GOT3 (cell line): ENCODE results near the gene ATP12A.
"Not testable (repeated sequence)": the region's sequence is repeated elsewhere in the genome, so short reads cannot be mapped to it uniquely, and the experiment has no call there.

Experiments
- DNase-seq: peaks from one replicate; lab custom pipeline; 2025; ENCODE audit warnings: mixed read lengths; lab: John Stamatoyannopoulos, UW

The ATP12A gene

DNA sequence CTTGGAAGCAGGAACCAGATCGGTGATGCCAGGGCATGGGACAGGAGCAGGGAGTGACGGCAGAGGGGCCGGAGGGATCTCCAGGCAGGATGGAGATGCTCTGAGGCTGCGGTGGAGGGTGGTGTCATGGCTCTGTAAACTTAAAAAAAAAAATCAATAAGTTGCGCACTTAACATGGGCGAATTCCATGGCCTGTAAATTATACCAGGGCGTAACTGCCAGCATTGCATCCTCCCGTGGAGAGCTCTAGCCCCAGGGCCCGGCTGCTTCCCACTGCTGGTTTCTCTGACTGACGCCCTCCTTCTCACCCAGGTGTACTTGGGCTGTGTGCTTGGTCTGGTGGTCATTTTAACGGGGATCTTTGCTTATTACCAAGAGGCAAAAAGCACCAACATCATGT, 8.7 kb downstream of the ATP12A start:
- no peak for DNase-seq

DNA sequence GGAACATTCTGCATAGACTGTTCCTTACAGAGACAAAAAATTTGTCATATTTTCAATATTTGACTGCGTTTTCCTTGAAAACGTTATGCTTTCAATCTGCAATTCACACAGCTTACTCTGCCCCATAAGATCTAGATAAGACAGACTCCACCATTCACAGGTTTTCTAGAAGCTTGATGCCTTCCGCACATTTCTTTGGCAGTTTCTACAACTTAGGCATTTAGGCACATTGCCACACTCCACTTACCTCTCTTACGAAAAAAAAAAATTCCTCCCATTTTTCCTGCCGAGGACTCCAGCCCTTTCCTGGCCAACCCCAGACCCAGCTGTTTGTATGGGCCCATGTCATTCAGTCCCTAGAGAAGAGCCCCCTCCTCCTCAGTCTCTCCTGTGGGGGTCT, 11.2 kb downstream of the ATP12A start:
- DNase-seq = no peak

DNA sequence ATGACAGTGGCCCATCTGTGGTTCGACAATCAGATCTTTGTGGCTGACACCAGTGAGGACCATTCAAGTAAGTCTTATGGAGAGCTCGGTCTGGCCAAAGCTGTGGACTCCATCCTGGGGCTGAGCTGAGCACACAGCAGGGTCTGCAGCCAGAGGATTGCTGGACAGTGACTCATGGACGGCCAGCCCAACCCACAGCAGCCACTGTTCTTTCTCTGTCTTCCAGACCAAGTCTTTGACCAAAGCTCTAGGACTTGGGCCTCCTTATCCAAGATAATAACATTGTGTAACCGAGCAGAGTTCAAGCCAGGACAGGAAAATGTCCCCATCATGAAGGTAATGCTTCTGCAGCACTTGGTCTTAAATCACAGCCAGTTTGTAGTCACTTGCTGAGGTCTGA, 12.4 kb downstream of the ATP12A start:
- no peak for DNase-seq

DNA sequence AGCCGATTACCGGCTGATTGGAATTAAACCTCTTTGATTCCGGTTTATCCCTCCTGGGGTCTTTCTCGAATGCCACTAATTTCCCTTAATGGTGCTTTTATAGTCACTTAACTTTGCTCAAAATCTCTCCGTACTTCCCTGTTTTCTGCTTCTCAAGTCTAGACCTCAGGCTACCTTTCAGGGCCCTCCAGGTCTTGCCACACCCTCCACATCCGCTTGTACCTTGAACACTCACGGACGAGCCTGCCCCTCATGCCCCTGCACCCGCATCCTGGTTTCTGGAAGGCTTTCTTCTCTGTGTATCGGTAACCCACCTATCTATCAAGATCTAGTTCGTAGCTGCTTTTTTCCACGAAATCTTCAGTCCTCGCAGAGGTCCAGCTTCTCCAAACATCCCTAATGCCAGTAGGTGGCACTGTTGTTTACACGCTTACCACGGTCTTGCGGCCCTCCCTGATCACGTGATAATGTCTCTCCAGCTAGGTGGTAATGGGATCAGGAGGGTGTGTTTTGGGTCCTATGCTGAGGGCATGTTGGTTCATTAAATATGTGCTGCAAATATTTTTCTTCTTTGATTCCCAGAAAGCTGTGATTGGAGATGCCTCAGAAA, 13.8 kb downstream of the ATP12A start:
- DNase-seq = no peak

DNA sequence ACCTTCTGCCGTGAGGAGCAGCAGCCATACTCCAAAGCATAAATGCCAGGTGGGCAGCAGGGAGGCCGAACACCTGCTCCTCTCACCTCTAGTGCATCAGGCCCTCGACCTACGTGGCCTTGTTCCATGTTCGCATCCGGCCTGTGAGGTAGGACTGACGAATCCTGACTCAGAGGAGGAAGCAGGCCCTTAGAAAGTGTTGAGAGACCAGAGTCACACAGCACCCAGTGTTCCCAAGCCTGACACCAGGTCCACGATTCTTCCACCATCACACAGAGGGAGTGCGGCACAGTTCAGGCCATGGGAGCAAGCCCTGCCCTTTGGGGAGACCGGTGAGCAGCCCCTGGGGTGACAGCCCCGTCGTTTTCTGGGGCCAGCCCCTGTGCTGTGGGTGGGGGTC, 14.7 kb downstream of the ATP12A start:
- no peak for DNase-seq

DNA sequence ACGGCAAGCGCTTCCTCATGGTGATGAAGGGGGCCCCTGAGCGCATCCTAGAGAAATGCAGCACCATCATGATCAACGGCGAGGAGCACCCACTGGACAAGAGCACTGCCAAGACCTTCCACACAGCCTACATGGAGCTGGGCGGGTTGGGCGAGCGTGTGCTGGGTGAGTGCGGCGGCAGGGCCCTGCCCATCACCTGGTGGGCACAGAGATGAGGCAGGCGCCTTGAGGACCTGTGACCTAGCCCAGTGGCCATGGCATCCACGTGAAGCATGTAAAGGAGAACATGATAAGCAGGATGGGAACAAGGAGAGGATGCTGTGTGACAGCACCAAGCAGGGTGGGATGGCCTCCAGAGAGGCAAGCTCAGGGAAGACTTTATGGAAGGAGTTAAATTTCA, 18.5 kb downstream of the ATP12A start:
- DNase-seq = no peak

DNA sequence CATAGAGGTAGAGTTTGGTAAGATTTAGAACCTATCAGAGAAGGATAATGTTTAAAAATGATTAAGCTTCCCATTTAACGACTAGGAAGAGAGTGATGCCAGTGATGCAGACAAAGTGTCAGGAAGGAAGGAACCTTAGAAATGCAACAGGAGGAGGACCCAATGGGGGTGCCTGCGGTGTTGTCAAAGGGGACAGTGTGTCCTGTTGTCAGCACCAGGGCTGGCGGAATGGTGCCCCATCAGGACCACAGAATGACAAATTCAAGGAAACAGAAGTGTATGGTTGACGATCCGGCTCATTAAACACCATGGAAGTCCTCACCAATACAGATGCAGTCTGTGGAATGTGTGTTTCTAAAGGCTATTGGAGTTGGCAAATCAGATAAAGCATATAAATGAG, 19.3 kb downstream of the ATP12A start:
- no peak for DNase-seq

DNA sequence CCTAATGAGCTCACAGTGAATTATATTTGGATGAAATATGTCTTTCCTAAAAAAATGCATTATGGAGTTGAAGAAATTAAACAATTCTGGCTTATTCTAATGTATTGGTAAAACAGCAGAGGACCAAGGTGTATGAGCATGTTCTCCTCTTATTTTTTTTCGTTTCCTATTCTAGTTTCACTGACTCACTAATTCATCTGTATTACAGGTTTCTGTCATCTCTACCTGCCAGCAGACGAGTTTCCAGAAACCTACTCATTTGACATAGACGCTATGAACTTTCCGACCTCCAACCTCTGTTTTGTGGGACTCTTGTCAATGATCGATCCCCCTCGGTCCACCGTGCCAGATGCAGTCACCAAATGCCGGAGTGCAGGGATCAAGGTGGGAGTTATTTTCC, 20.3 kb downstream of the ATP12A start:
- no peak for DNase-seq

DNA sequence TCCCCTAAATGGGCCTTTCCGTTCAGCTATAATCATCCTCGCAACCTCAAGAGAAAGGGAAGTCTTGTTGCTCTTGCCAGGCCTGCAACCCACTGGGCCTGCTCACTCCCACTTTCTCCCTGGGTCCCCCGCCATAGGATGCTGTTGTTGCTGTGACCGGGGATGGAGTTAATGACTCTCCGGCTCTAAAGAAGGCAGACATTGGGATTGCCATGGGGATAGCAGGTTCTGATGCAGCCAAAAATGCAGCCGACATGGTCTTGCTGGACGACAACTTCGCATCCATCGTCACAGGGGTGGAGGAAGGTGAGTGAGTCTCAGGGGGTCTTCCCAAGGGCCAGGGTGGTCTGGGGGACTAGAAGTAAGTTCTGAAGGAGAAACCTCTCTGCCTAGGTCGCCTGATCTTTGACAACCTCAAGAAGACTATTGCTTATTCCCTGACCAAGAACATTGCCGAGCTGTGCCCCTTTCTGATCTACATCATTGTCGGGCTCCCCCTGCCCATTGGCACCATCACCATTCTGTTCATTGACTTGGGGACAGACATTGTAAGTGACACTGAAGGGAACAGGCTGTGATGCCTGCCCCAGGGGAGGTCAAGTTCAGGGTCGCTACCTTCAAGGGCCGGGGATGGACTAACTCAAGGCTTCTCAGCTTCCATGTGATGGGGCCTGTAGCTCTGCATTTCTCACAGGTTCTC, 26.8 kb downstream of the ATP12A start:
- DNase-seq = no peak

DNA sequence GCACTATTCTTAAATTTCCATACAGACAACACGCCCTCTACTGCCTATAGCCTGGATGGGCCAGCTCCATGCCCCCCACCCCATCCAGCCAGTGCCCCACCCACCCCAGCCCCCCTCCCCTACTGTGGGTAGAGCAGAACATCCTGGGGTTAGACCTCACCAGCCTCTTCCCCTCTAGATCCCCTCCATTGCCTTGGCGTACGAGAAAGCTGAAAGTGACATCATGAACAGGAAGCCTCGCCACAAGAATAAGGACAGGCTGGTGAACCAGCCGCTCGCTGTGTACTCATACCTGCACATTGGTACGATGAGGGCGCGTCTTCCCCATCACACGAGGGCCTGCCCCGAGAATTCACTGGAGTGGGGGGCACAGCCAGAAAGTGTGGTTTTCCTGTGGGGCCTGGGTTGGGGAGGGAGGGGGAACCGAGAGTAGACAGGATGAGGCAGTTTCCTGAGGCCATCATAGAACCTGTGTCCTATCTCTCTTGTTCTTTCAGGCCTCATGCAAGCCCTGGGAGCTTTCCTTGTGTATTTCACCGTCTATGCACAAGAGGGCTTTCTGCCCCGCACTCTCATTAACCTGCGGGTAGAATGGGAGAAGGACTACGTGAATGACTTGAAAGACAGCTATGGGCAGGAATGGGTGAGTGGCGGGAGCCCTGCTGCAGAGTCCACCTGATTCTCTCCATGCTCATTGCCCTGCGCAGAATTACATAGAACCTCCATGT, 29.1 kb downstream of the ATP12A start:
- no peak for DNase-seq

DNA sequence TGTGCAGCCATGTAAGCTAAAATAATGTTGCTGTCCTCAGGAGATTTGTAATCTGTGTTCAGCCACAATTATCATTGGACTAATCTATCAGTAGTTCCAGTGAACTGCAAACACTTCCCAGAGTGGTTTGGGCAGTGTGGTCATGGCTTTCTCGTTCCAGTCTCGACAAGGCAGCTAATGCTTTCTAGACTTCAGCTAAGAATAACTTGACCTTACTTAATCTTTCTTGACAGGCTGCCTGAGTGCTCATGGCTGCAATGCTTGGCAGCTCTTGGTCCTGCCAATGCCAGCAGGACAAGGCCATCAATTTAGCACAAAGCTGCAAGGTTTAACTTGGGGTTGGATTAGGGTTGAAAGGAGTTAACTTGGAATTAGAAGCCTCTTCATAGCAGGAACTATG, 32.8 kb downstream of the ATP12A start:
- no peak for DNase-seq

DNA sequence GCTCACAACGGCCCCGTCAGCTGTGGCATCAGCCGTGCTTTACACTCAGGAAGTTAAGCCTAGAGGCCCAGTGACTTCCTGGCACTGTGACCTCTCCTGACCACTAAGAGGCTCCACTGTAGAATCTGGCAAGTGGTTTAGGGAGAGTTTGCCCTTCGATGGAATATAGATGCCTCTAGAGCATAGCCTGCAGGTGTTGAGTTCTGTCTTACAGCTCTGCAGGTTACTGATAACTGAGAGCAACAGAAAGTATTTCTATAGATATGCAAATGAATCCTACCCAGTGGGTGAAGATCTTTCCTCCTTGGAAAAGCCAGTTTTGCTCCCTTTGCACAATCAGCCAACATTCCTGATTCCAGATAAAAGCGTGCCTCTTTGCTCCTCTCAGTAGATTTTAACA, 35.8 kb downstream of the ATP12A start:
- DNase-seq = no peak

DNA sequence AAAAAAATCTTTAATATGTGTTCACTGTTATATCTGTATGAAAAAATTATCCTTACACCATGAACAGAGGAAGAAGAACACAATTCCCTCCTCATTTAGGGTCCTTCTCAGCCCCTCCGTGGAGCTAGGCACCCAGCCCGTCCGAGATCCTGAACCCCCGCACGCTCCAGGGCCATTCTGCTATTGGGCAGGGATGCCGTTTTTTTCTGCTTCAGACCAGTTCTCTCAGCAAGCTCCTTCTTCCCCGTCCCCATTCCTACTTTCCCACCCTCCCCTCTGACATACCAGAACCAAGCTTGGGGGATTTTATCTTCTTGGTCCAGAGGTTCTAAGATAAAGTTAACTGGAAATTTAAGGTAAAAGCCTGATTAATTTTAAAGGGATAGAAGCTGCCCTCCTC, 36.2 kb downstream of the ATP12A start:
- no peak for DNase-seq

DNA sequence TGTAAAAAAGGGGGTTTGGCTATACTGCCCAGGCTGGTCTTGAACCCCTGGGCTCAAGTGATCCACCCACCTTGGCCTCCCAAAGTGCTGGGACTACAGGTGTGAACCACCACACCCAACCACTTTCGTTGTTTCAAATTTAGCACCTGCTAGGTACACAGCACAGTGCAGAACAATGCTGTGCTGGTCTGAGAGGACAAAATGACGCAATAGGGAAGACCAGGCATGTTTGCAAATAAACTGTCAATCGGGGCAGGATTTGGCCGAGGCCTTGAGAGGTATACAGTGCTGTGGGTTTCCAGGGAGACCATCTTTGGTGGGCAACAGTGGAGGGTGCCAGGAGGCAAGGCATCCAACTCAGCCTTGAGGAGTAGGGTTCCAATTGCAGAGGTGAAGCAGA, 37.0 kb downstream of the ATP12A start:
- DNase-seq = no peak

DNA sequence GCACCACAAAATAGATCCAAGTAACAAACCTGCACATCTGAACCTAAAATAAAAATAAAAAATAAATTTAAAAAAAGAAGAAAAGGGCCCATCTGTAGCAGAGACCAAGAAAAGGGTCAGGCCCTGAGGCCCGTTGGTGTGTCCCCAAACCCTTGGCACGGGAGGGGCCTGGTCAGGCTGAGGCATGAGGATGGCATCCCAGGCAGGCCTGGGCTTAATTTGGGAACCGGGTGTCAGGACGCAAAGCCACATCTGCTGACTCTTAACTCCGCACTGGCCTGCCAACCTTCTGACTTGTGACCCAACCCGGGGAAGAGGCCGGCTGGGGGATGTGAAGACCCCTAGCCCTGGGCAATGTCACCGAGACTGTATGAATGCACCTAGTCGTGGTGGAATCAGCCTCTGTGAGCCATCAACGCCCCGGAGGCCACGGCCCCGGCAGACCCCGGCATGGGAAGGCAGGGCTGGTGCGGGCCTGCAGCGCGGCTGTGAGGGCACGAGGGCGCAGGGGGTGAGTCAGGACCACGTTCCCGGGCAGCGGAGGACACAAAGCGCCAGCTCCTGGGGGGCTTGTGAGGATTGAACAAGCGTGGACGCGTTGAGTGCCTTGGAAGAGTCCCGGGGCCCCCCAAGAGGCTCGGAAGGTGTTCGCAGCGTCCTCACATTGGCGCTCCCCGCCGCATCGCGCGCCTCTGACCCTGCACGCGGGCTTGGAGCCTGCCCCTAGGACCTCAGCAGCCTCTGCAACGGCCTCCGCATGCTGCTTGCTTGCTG, 38.2 kb downstream of the ATP12A start:
- DNase-seq = no peak

DNA sequence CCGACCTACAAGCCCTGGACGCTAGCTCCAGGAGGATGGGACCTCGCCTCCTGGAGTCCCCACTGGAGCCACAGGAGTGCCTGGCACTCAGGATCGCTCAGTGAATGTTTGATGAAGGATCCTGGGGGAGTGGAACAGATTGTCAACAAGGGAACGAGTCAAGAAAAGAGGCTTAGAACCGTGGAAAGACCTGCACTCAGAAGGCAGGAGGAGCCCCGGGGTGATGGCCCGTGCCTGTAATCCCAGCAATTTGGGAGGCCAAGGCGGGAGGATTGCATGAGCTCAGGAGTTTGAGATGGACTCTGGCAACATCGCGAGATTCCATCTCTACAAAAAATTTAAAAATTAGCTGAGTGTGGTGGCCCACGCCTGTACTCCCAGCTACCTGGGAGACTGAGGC, 38.9 kb downstream of the ATP12A start:
- DNase-seq = no peak

DNA sequence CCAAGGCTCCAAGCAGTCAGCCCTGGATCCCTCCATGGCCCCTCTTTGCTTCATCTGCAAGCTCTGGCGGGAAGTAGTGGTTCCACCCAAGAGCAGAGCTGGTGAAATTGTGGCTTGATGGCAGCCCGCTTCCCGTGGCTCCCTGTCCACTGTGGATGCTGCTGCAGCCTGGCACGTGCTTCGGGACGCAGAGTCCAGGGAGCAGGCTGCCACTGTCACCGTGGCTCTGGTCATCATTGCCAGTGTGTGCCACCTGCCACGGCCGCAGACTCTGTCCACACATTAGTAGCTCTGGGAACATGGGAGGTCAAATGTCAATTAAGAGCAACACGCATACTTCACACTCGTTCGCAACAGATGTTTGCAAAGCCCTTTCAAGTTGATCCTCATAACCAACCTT, 43.0 kb downstream of the ATP12A start:
- DNase-seq = no peak

DNA sequence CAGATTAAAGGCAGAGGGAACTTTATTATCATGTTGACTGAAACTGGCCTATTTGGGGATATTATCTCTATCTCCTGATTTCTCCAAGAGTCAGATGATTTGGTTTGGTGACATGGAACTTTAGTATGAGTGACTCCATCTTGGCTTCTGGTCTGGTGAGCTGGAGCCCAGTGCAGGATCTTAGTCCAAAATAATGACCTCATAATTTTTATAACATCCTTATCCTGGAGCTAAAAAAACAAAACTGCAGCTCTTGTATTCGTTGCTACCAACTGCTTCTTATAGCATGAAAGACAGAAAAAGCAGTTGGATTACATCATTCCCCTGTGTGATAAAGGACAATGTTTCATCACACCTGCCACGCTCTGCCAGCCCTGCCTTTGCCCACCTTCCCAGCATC, 44.5 kb downstream of the ATP12A start:
- DNase-seq = no peak

DNA sequence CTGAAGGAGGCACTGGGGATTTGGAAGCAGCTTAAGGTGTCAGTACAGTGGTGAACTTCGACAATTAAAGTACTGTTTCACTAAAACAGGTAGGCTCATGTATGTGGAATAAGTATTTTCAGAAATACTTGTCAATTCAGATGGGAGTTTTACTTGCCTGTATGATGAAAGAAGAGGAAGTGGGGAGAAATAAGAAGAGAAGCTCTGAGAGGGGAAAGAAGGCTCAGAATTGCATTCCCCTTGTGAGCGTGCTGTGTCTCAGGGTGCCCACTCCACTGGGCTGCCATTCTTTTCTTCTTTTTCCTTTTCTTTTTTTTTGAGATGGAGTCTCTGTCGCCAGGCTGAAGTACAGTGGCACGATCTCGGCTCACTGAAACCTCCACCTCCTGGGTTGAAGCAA, 45.2 kb downstream of the ATP12A start:
- no peak for DNase-seq

DNA sequence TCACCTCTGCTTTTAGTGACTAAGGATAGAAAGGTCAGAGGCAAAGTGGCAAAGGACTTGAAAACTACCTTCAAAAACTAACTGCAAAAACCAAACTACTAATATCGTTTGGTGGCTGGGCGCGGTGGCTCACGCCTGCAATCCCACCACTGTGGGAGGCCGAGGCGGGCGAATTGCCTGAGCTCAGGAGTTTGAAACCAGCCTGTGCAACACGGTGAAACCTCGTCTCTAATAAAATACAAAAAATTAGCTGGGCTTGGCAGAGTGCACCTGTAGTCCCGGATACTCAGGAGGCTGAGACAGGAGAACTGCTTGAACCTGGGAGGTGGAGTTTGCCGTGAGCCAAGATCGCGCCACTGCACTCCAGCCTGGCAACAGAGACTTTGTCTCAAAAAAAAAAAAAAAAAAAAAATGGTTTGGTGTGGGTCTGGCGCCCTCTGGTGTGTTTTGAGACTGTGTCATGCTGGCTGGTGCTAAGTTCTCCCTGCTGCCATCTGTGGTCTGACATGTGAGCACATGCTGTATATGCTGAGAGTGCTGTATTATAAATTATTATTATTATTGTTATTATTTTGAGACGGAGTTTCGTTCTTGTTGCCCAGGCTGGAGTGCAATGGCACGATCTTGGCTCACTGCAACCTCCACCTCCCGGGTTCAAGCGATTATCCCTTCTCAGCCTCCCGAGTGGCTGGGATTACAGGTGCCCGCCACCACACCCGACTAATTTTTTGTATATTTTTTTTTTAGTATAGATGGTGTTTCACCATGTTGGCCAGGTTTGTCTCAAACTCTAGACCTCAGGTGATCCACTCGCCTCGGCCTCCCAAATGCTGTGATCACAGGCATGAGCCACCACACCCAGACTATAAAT, 47.8 kb downstream of the ATP12A start:
- peak; percentile 9 for DNase-seq

DNA sequence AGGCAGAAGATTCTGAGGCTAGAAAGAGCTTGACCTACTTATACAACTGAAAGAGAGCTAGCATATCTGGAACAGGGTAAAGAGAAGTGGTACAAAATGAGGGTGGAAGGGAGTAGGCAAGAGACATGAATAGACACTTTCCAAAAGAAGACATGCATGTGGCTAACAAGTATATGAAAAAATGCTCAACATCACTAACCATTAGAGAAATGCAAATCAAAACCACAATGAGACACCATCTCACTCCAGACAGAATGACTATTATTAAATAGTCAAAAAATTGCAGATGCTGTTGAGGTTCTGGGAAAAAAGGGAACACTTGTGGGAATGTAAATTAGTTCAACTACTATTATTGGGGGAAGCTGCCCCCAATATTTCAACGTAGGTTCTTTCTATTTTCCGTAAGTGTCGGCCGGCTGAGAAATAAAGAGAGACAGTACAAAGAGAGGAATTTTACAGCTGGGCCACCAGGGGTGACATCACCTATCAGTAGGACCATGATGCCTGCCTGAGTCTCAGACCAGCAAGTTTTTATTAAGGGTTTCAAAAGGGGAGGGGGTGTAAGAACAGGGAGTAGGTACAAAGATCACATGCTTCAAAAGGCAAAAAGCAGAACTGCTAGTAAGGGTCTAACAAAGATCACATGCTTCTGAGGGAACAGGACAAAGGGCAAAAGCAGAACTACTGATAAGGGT, 50.8 kb downstream of the ATP12A start:
- DNase-seq = not testable (repeated sequence)
